Activated CD8-positive, alpha-beta T cell treated with anti-CD3 and anti-CD28 coated beads, Interleukin-2, amount 10 ng/mL, durations not matched to agents 7 days and 5 days (primary cell): Measurements from ENCODE around the gene LENG9. TPM values are rescaled to one million over a fixed set of nuclear protein-coding genes. Genes with fewer than 3 reads are reported as not detected.

Source experiments
- ATAC-seq: fragments of 150-1000 bp; cut with Tn5 transposase; one replicate; pipeline ENCODE4 v1.10.0; 2021; ENCODE audit warnings: moderate library complexity
- CTCF ChIA-PET: fragments of 350-600 bp; sonication (Branson Sonifier 250); formaldehyde crosslinking; loops from one replicate; lab custom pipeline; 2021; ENCODE audit warnings: antibody characterized with exemption; lab: Charles Lee
- POLR2A ChIA-PET: fragments of 350-600 bp; sonication (Branson Sonifier 250); formaldehyde crosslinking; loops from one replicate; lab custom pipeline; 2021; ENCODE audit warnings: antibody characterized with exemption; lab: Charles Lee
- DNase-seq: peaks from one replicate; pipeline ENCODE4 v3.0.0-alpha.2; 2020
- H3K27ac Mint-ChIP-seq: one replicate; pipeline ENCODE4 v1.8.0; 2021; ENCODE audit warnings: mild to moderate bottlenecking, mixed read lengths
- H3K27me3 Mint-ChIP-seq: one replicate; pipeline ENCODE4 v1.8.0; 2021; ENCODE audit warnings: low read depth, mixed read lengths
- H3K36me3 Mint-ChIP-seq: one replicate; pipeline ENCODE4 v1.8.0; 2021; ENCODE audit warnings: low read depth, mixed read lengths
- H3K4me1 Mint-ChIP-seq: one replicate; pipeline ENCODE4 v1.8.0; 2021; ENCODE audit warnings: low read depth, mixed read lengths
- H3K4me3 Mint-ChIP-seq: one replicate; pipeline ENCODE4 v1.8.0; 2021; ENCODE audit warnings: mild to moderate bottlenecking, mixed read lengths
- H3K9me3 Mint-ChIP-seq: one replicate; pipeline ENCODE4 v1.8.0; 2022; ENCODE audit warnings: mixed read lengths; ENCODE audit not compliant: insufficient read depth
- total RNA-seq, 2 experiments: library from RNA; stranded (reverse); gene quantifications; one replicate each; pipeline ENCODE4 v1.2.3, GENCODE V29; 2021

Gene LENG9
- total RNA-seq, 2 experiments from 2014 or later, result 5.3 to 5.6 TPM

DNA sequence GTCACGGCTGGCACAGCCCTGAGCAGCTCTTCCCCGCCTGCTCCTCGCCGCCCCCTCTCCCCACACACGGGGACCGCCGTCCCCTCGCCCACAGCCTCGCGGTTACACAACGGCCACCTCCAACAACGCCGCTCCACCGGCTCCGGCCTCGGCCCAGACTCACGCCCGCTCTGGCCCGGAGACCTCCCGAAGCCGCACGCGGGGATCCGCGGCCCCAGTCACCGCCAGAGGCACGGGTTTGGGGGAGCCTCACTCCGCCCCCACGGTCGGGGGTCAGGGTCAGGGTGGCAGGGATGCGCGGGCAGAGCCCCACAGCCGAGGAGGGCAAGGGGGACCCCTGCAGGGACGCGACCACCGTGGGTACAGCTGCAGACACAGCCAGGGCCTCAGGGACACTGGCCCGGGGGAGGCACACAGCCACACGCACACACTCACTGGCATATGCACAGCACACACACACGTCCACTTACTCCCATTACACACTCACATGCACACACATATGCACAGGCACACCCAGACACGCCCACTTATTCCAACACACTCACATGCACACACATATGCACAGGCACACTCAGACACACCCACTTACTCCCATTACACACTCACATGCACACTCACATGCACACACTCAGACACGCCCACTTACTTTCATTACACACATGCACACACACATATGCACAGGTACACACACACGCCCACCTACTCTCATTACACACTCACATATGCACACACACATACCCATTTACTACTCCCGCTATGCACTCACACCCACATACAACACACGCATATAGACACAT is 46.7 kb downstream of the LENG9 start:
- CTCF ChIA-PET, result interaction anchor here (1.3 to 2.4 kb wide), 5 partner anchors 25 to 100 kb away, joined by 4 to 8 read pairs (median 4); partner anchors contain the start of gene LENG8
- DNase-seq, result no peak
- Mint-ChIP-seq H3K27ac (peak overlapping the region; percentile 0), H3K27me3 (peaks cover 28% of the 10 kb centered on the region), H3K9me3 (no peaks in the 10 kb centered on the region), H3K36me3 (peaks cover 3% of the 10 kb centered on the region), H3K4me1 (peaks cover 16% of the 10 kb centered on the region), H3K4me3 (no peak overlapping the region)
- POLR2A ChIA-PET, result no interaction called here
- ATAC-seq, result no peak

DNA sequence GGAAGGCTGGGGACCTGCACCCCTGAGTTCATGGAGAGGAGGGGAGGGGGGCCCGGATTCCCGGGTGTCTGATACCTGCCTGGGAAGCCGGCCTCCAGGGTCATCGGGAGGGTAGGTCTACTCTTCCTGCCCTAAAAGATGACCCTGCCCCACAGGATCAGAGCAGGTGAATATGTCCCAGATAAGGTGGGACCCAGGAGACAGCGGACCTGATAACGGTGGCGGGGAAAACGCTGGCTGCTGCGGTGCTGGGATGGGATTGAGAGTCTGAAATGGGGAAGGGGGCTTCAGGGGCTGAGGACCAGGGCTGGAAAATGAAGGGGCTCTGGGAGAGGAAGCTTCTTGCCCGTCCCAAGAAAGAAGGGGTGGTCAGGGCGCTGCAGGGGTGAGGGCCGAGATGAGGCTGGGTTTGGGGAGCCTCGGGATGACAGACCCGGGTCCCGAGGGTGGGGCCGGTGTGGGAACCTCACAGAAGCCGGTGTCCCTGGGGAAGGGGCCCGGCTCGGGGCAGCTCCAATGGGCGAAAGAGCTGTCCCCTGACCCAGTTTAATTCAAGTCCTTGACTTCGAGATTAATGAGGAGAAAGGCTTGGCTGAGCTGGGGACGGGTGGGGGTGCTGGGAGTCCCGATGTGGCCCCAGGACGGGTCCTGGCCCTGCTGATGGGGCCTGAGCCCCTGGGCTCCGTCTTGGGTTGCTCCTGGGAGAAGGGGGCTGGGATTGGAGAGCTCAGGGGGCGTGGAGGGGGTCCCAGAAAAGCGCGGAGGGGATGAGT is 47.5 kb downstream of the LENG9 start:
- peaks cover 16% of the 10 kb centered on the region for H3K4me1 Mint-ChIP-seq
- DNase-seq, result no peak
- H3K27me3 Mint-ChIP-seq, result peaks cover 31% of the 10 kb centered on the region
- no peaks in the 10 kb centered on the region for H3K9me3 Mint-ChIP-seq
- CTCF ChIA-PET, result interaction anchor here (0.8 to 2.4 kb wide), 6 partner anchors 10 to 100 kb away, joined by 4 to 8 read pairs (median 4); partner anchors contain the start of gene LENG8
- POLR2A ChIA-PET, result no interaction called here
- H3K27ac Mint-ChIP-seq, result no peak overlapping the region
- no peak overlapping the region for H3K4me3 Mint-ChIP-seq
- peaks cover 3% of the 10 kb centered on the region for H3K36me3 Mint-ChIP-seq
- ATAC-seq, result no peak

DNA sequence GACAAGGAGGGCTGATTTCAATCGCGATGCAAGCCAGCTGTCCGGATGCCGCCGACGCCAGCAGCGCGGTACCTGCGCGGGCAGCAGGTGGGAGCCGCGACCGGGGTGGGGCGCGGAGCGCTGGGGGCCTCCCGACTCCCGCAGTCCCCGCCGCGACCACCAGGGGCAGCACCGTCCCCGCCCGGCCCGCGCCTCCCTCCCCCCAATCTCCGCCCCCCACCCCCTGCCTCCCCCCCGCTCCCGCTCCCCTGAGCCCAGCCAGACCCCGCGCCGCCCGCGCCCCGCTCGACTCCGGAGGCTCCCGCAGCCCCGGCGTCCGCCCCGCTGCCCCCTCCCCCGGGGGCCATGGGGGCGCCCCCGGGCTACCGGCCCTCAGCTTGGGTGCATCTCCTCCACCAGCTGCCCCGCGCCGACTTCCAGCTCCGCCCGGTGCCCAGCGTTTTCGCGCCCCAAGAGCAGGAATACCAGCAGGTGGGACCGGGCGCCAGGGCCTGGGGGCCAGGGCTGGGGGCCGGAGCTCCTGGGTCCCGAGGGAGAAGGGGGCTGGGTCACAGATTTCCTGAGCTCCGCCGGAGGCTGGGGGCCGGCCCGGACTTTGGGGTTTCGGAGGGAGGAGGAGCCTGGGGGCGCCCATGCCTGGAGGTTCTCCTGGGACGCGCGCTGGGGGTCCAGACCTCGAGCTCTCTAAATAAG is 48.2 kb downstream of the LENG9 start, which contains the start of gene TTYH1:
TSS of gene TTYH1 (plus strand) at position 257 of the 693 bp plus-strand sequence. CDS start at position 346, 89 bp downstream.
- no peak within 1 kb of the TSS for H3K4me3 Mint-ChIP-seq
- POLR2A ChIA-PET, result no interaction called here

GRCh38 chr19:54414156-54414555 is 49.4 kb downstream of the LENG9 start:
- Mint-ChIP-seq H3K27ac (peak overlapping the region; percentile 60), H3K36me3 (peaks cover 3% of the 10 kb centered on the region), H3K9me3 (no peaks in the 10 kb centered on the region), H3K4me1 (peaks cover 16% of the 10 kb centered on the region), H3K4me3 (no peak overlapping the region), H3K27me3 (peaks cover 36% of the 10 kb centered on the region)
- ChIA-PET CTCF (no interaction called here), POLR2A (no interaction called here)
- DNase-seq (no peak), ATAC-seq (no peak)

More for the DNA sequence above, 48.2 kb downstream of the LENG9 start, which contains the start of gene TTYH1:
- Mint-ChIP-seq H3K4me1 (peaks cover 16% of the 10 kb centered on the region), H3K27ac (peak within 1 kb of the TSS; percentile 60), H3K27me3 (peaks cover 36% of the 10 kb centered on the region), H3K36me3 (peaks cover 3% of the 10 kb centered on the region), H3K9me3 (no peaks in the 10 kb centered on the region)
- peak; percentile 35 for ATAC-seq
- peak; percentile 56 for DNase-seq
- CTCF ChIA-PET, result interaction anchor here (0.8 to 2.4 kb wide), 6 partner anchors 10 to 99 kb away, joined by 4 to 8 read pairs (median 4); partner anchors contain the start of gene LENG8

GRCh38 chr19:54412877-54413276 is 50.7 kb downstream of the LENG9 start:
- H3K36me3 Mint-ChIP-seq, result peaks cover 7% of the 10 kb centered on the region

More at GRCh38 chr19:54412877-54413276, 50.7 kb downstream of the LENG9 start:
- no peak for DNase-seq
- POLR2A ChIA-PET, result no interaction called here
- Mint-ChIP-seq H3K4me3 (no peak overlapping the region), H3K27ac (no peak overlapping the region), H3K4me1 (peaks cover 10% of the 10 kb centered on the region), H3K9me3 (peaks cover 4% of the 10 kb centered on the region), H3K27me3 (peaks cover 36% of the 10 kb centered on the region)
- ATAC-seq, result no peak
- CTCF ChIA-PET, result no interaction called here

Other genes starting within 250 kb of the LENG9 start
- gene LILRB3, start 240.8 kb downstream of the LENG9 start, total RNA-seq, result 1 to 10 TPM; 1.1 to 1.5 TPM
- gene LILRA6, start 221.0 kb downstream of the LENG9 start, total RNA-seq, result under 1 TPM in 1 of 2 experiments, not detected in 1; 0.18 TPM
- not detected for gene LILRB5, start 206.5 kb downstream of the LENG9 start, total RNA-seq
- gene LILRB2, start 182.7 kb downstream of the LENG9 start, total RNA-seq, result not detected
- not detected for gene LILRA5, start 150.6 kb downstream of the LENG9 start, total RNA-seq
- gene LILRA4, start 124.6 kb downstream of the LENG9 start, total RNA-seq, result not detected
- gene LAIR1, start 98.8 kb downstream of the LENG9 start, total RNA-seq, result 10 to 100 TPM; 92.8 to 97.6 TPM
- 1 to 10 TPM in 1 of 2 experiments, under 1 TPM in 1; 0.99 to 1.3 TPM for gene TTYH1, start 48.3 kb downstream of the LENG9 start, total RNA-seq
- gene LENG8, start 14.6 kb downstream of the LENG9 start, total RNA-seq, result 100 to 1,000 TPM; 171 to 181 TPM
- gene CDC42EP5, start 9.5 kb upstream of the LENG9 start, total RNA-seq, result not detected
- 1 to 10 TPM; 1.4 to 1.6 TPM for gene LAIR2, start 39.1 kb upstream of the LENG9 start, total RNA-seq
- gene LILRA2, start 110.0 kb upstream of the LENG9 start, total RNA-seq, result not detected
- not detected for gene LILRA1, start 129.9 kb upstream of the LENG9 start, total RNA-seq
- under 1 TPM; 0.91 to 0.92 TPM for gene LILRB1, start 166.7 kb upstream of the LENG9 start, total RNA-seq
- not detected for gene LILRB4, start 199.2 kb upstream of the LENG9 start, total RNA-seq